CD4-positive, CD25-positive, alpha-beta regulatory T cell (primary cell): ENCODE data around the gene KCNC3. TPM values are rescaled to one million over a fixed set of nuclear protein-coding genes. Genes with fewer than 3 reads are reported as not detected.

Experiments used
- ATAC-seq, 2 donors: fragments of 150-1000 bp; cut with Tn5 transposase; one replicate each; pipeline ENCODE4 v1.10.0; 2021; ENCODE audit warnings: low read depth in 2 of 2, moderate number of reproducible peaks in 2 of 2, moderate library complexity in 1 of 2
- DNase-seq, 3 donors: peaks; one replicate each; pipeline versions ENCODE4 v3.0.0 to v3.0.0-alpha.2; 2012 to 2022; ENCODE audit warnings: mixed read lengths in 1 of 3
- H3K27ac ChIP-seq: one replicate; pipeline ENCODE4 v1.7.0; 2013; ENCODE audit warnings: mild to moderate bottlenecking, low read length; ENCODE audit not compliant: insufficient read depth, poor library complexity, severe bottlenecking
- H3K27me3 ChIP-seq: one replicate; pipeline ENCODE4 v1.7.0; 2013; ENCODE audit warnings: low read length; ENCODE audit not compliant: control insufficient read depth, insufficient read depth
- H3K36me3 ChIP-seq: one replicate; pipeline ENCODE4 v1.7.0; 2013; ENCODE audit warnings: mild to moderate bottlenecking, low read length, moderate library complexity; ENCODE audit not compliant: control insufficient read depth, insufficient read depth
- H3K4me1 ChIP-seq: 2 replicates; pipeline ENCODE4 v1.7.0; 2013; ENCODE audit warnings: mild to moderate bottlenecking, low read length; ENCODE audit not compliant: insufficient read depth, control insufficient read depth, poor library complexity, severe bottlenecking
- H3K4me3 ChIP-seq: one replicate; pipeline ENCODE4 v1.7.0; 2013; ENCODE audit warnings: low read depth, mild to moderate bottlenecking, low read length, moderate library complexity
- H3K9me3 ChIP-seq, 2 experiments: 1 replicate in 1 of 2; 2 replicates in 1 of 2; pipeline ENCODE4 v1.7.0; 2013; ENCODE audit warnings: low read length in 2 of 2, mild to moderate bottlenecking in 1 of 2, moderate library complexity in 1 of 2; ENCODE audit not compliant: control insufficient read depth in 2 of 2
- H3K27ac Mint-ChIP-seq, 3 donors: one replicate each; pipeline ENCODE4 v1.8.0; 2020 to 2022; ENCODE audit warnings: mild to moderate bottlenecking in 3 of 3, mixed read lengths in 3 of 3, moderate library complexity in 2 of 3
- H3K27me3 Mint-ChIP-seq: one replicate; pipeline ENCODE4 v1.8.0; 2022; ENCODE audit warnings: mild to moderate bottlenecking, mixed read lengths
- H3K36me3 Mint-ChIP-seq: one replicate; pipeline ENCODE4 v1.8.0; 2020; ENCODE audit warnings: mixed read lengths
- H3K4me1 Mint-ChIP-seq, 4 donors: one replicate each; pipeline ENCODE4 v1.8.0; 2020 to 2022; ENCODE audit warnings: mixed read lengths in 4 of 4, mild to moderate bottlenecking in 1 of 4
- H3K4me3 Mint-ChIP-seq, 4 donors: one replicate each; pipeline ENCODE4 v1.8.0; 2020 to 2022; ENCODE audit warnings: mild to moderate bottlenecking in 4 of 4, mixed read lengths in 4 of 4, moderate library complexity in 3 of 4
- H3K9me3 Mint-ChIP-seq, 7 donors: one replicate each; pipeline ENCODE4 v1.8.0; 2020 to 2022; ENCODE audit warnings: mixed read lengths in 7 of 7, mild to moderate bottlenecking in 3 of 7, moderate library complexity in 2 of 7
- polyA plus RNA-seq, 4 donors: library from polyadenylated mRNA; unstranded; fragments of 300-500 nt; fragmentation: Illumina TruSeq; gene quantifications; one replicate each; pipeline ENCODE4 v1.2.3, GENCODE V29; 2021
- total RNA-seq: library from RNA; stranded (reverse); gene quantifications from one replicate; pipeline ENCODE4 v1.2.3, GENCODE V29; 2022

Gene KCNC3
- total and polyA plus RNA-seq, 5 donors from 2014 or later, result 1.4 TPM; not detected in 4

GRCh38 chr19:50287331-50287730 is 41.8 kb downstream of the KCNC3 start:
- peaks cover 8% of the 10 kb centered on the region for H3K36me3 Mint-ChIP-seq
- no peak overlapping the region for H3K27ac Mint-ChIP-seq
- H3K27me3 Mint-ChIP-seq, result peaks cover 16% of the 10 kb centered on the region
- ATAC-seq, result no peak
- Histone ChIP-seq H3K9me3 (peaks cover 9 to 12% of the 10 kb centered on the region in 2 experiments), H3K27me3 (no peaks in the 10 kb centered on the region), H3K36me3 (no peaks in the 10 kb centered on the region), H3K27ac (no peak overlapping the region), H3K4me3 (no peak overlapping the region), H3K4me1 (no peaks in the 10 kb centered on the region)
- no peak for DNase-seq
- no peak overlapping the region for H3K4me3 Mint-ChIP-seq
- no peaks in the 10 kb centered on the region for H3K4me1 Mint-ChIP-seq
- peaks cover 0 to 32% (median 9%) of the 10 kb centered on the region in 7 donors for H3K9me3 Mint-ChIP-seq

GRCh38 chr19:50286443-50286842 is 42.7 kb downstream of the KCNC3 start:
- Histone ChIP-seq H3K36me3 (no peaks in the 10 kb centered on the region), H3K4me3 (no peak overlapping the region), H3K9me3 (peaks cover 9 to 12% of the 10 kb centered on the region in 2 experiments), H3K4me1 (no peaks in the 10 kb centered on the region), H3K27ac (no peak overlapping the region), H3K27me3 (no peaks in the 10 kb centered on the region)
- DNase-seq (no peak), ATAC-seq (no peak)
- H3K4me1 Mint-ChIP-seq, result no peaks in the 10 kb centered on the region
- no peak overlapping the region for H3K4me3 Mint-ChIP-seq
- peaks cover 0 to 32% (median 9%) of the 10 kb centered on the region in 7 donors for H3K9me3 Mint-ChIP-seq
- H3K36me3 Mint-ChIP-seq, result peaks cover 8% of the 10 kb centered on the region
- H3K27ac Mint-ChIP-seq, result no peak overlapping the region
- peaks cover 16% of the 10 kb centered on the region for H3K27me3 Mint-ChIP-seq

GRCh38 chr19:50285833-50286232 is 43.3 kb downstream of the KCNC3 start:
- Histone ChIP-seq H3K4me3 (no peak overlapping the region), H3K9me3 (peaks cover 9 to 12% of the 10 kb centered on the region in 2 experiments), H3K4me1 (no peaks in the 10 kb centered on the region), H3K27me3 (no peaks in the 10 kb centered on the region), H3K27ac (no peak overlapping the region), H3K36me3 (no peaks in the 10 kb centered on the region)
- peaks cover 19% of the 10 kb centered on the region for H3K27me3 Mint-ChIP-seq
- H3K36me3 Mint-ChIP-seq, result peaks cover 8% of the 10 kb centered on the region
- H3K27ac Mint-ChIP-seq, result no peak overlapping the region
- H3K4me3 Mint-ChIP-seq, result no peak overlapping the region
- H3K9me3 Mint-ChIP-seq, result peaks cover 0 to 32% (median 9%) of the 10 kb centered on the region in 7 donors
- ATAC-seq (no peak), DNase-seq (no peak)
- no peaks in the 10 kb centered on the region for H3K4me1 Mint-ChIP-seq

GRCh38 chr19:50281491-50281890 is 47.7 kb downstream of the KCNC3 start:
- Mint-ChIP-seq H3K4me3 (no peak overlapping the region), H3K4me1 (no peaks in the 10 kb centered on the region), H3K27me3 (peaks cover 9% of the 10 kb centered on the region), H3K27ac (no peak overlapping the region), H3K36me3 (no peaks in the 10 kb centered on the region), H3K9me3 (peaks cover 0 to 11% (median 6%) of the 10 kb centered on the region in 7 donors)
- H3K9me3 ChIP-seq, result peaks cover 9 to 12% of the 10 kb centered on the region in 2 experiments
- DNase-seq, result no peak
- no peak overlapping the region for H3K27ac ChIP-seq
- no peaks in the 10 kb centered on the region for H3K4me1 ChIP-seq
- H3K4me3 ChIP-seq, result no peak overlapping the region
- no peak for ATAC-seq
- no peaks in the 10 kb centered on the region for H3K36me3 ChIP-seq
- H3K27me3 ChIP-seq, result no peaks in the 10 kb centered on the region

DNA sequence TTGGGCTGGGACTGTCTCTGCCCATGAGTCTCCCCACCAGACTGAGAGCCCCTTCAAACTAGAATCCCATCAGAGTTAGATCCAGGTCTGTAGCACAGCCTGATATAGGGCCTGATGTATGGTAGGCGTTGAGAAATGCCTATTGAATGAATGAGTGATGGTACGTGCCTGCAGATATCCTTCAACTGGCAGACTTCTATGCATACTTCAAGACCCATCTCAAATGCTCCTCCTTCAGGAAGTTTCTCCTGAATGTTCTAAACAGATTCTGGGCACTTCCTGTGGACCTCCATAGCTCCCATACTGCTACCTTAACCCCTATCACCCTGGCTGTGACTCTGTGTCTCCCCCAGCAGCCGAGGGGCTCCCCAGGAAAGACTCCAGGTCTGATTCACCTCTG is 48.2 kb downstream of the KCNC3 start:
- Histone ChIP-seq H3K27ac (no peak overlapping the region), H3K4me1 (no peaks in the 10 kb centered on the region), H3K27me3 (no peaks in the 10 kb centered on the region), H3K36me3 (no peaks in the 10 kb centered on the region), H3K4me3 (no peak overlapping the region), H3K9me3 (peaks cover 7 to 9% of the 10 kb centered on the region in 2 experiments)
- H3K27ac Mint-ChIP-seq, result no peak overlapping the region
- no peak for DNase-seq
- H3K9me3 Mint-ChIP-seq, result peaks cover 0 to 10% (median 4%) of the 10 kb centered on the region in 7 donors
- no peak overlapping the region for H3K4me3 Mint-ChIP-seq
- no peak for ATAC-seq
- peaks cover 9% of the 10 kb centered on the region for H3K27me3 Mint-ChIP-seq
- H3K4me1 Mint-ChIP-seq, result no peaks in the 10 kb centered on the region
- H3K36me3 Mint-ChIP-seq, result no peaks in the 10 kb centered on the region

DNA sequence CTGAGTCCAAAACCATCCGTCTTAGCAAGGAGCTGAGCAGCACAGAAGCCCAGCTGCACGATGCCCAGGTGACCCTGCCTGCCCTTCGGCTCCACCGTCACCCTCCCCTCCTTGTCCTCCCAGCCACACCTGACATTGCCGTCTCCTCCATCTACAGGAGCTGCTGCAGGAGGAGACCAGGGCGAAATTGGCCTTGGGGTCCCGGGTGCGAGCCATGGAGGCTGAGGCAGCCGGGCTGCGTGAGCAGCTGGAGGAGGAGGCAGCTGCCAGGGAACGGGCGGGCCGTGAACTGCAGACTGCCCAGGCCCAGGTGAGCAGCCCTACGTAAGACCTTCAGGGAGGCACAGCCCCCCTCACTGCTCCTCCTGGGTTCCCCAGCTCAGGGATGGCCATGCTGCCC is 49.1 kb downstream of the KCNC3 start:
- Histone ChIP-seq H3K27ac (no peak overlapping the region), H3K36me3 (no peaks in the 10 kb centered on the region), H3K27me3 (no peaks in the 10 kb centered on the region), H3K9me3 (peaks cover 0 to 1% of the 10 kb centered on the region in 2 experiments), H3K4me3 (no peak overlapping the region), H3K4me1 (no peaks in the 10 kb centered on the region)
- Mint-ChIP-seq H3K27ac (no peak overlapping the region), H3K27me3 (peaks cover 5% of the 10 kb centered on the region), H3K36me3 (no peaks in the 10 kb centered on the region), H3K4me3 (no peak overlapping the region), H3K4me1 (no peaks in the 10 kb centered on the region), H3K9me3 (peaks cover 0 to 6% (median under 1%) of the 10 kb centered on the region in 7 donors)
- ATAC-seq (no peak), DNase-seq (no peak)

DNA sequence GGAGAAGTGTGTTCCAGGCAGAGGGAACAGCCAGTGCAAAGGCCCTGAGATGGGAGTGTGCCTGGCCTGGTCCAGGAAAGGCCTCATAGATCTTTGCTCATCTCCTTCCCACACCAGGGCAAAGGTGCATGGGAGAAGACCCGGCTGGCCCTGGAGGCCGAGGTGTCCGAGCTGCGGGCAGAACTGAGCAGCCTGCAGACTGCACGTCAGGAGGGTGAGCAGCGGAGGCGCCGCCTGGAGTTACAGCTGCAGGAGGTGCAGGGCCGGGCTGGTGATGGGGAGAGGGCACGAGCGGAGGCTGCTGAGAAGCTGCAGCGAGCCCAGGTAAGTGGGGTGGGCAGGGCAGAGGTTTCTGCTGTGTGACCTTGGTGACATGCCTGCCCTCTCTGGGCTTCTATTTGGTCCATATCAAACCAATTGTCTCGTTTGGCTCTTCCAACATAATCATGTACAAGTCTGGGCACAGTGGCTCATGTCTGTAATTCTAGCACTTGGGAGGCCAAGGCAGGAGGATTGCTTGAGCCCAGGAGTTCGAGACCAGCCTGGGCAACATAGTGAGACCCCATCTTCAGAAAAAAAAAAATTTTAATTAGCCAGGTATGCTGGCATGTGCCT is 51.1 kb downstream of the KCNC3 start:
- Histone ChIP-seq H3K4me1 (no peaks in the 10 kb centered on the region), H3K4me3 (no peak overlapping the region), H3K9me3 (no peaks in the 10 kb centered on the region), H3K36me3 (no peaks in the 10 kb centered on the region), H3K27me3 (no peaks in the 10 kb centered on the region), H3K27ac (no peak overlapping the region)
- Mint-ChIP-seq H3K9me3 (peaks cover 0 to 6% (median 0%) of the 10 kb centered on the region in 7 donors), H3K27ac (no peak overlapping the region), H3K4me1 (no peaks in the 10 kb centered on the region), H3K36me3 (no peaks in the 10 kb centered on the region), H3K27me3 (peaks cover 5% of the 10 kb centered on the region), H3K4me3 (no peak overlapping the region)
- no peak for DNase-seq
- no peak for ATAC-seq

DNA sequence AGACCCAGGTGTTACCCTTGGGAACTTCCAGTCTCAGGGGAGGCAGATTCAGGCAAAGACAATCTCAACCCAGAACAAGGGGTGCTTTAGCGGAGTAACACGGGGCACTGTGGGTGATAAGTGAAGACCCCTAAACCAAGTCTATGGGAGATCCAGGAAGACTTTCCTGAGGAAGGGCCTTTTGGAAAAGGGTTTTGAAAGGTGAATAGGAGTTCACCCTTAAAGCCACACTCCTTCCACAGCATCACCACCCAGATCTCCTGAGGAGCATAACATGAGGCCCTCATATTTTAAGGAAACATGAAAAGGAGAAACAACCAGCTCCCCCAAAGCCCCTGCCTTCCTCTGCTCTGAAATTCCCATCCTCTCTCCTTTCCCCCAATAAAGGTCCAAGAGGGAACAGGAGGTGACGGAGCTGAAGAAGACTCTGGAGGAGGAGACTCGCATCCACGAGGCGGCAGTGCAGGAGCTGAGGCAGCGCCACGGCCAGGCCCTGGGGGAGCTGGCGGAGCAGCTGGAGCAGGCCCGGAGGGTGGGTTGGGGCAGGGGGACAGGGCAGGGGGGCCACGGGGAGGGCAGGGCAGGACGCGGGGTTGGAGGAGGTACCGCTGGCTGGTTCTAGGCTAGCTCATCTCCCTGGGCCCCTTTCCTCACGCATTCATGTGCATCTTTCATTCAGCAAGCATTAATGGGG is 52.7 kb downstream of the KCNC3 start:
- no peaks in the 10 kb centered on the region for H3K4me1 ChIP-seq
- ATAC-seq (no peak), DNase-seq (no peak)
- H3K9me3 ChIP-seq, result no peaks in the 10 kb centered on the region
- H3K27me3 Mint-ChIP-seq, result peaks cover 5% of the 10 kb centered on the region
- no peak overlapping the region for H3K4me3 Mint-ChIP-seq
- no peak overlapping the region for H3K27ac Mint-ChIP-seq
- no peak overlapping the region for H3K27ac ChIP-seq
- H3K4me3 ChIP-seq, result no peak overlapping the region
- no peaks in the 10 kb centered on the region for H3K4me1 Mint-ChIP-seq
- peaks cover 0 to 4% (median 0%) of the 10 kb centered on the region in 7 donors for H3K9me3 Mint-ChIP-seq
- no peaks in the 10 kb centered on the region for H3K36me3 ChIP-seq
- H3K36me3 Mint-ChIP-seq, result no peaks in the 10 kb centered on the region
- H3K27me3 ChIP-seq, result no peaks in the 10 kb centered on the region
